PFSK-1 (cell line): Measurements from ENCODE around the gene BCAR3.

Experiments used
- FOXP2 ChIP-seq: optimal IDR thresholded peaks from 2 replicates; pipeline ENCODE3; 2011; ENCODE audit warnings: borderline replicate concordance, control low read depth, inconsistent platforms; ENCODE audit not compliant: insufficient read depth; ENCODE audit errors: extremely low read length, extremely low read depth
- POLR2AphosphoS5 ChIP-seq: IDR thresholded peaks from 2 replicates; pipeline ENCODE4 v1.6.1; 2012; ENCODE audit warnings: low read depth, mild to moderate bottlenecking, control low read depth, low read length, moderate library complexity
- SIN3A ChIP-seq: IDR thresholded peaks from 2 replicates; pipeline ENCODE4 v1.6.1; 2012; ENCODE audit warnings: mild to moderate bottlenecking, low read length, moderate library complexity, borderline replicate concordance; ENCODE audit not compliant: insufficient read depth
- TAF1 ChIP-seq: IDR thresholded peaks from 2 replicates; pipeline ENCODE4 v1.6.1; 2012; ENCODE audit warnings: low read length, control low read depth, borderline replicate concordance; ENCODE audit not compliant: insufficient read depth
- TF ChIP-seq, protein P1 (sequence below), 2 experiments: IDR thresholded peaks; 2 replicates each; pipeline versions ENCODE4 v1.6.1 to v1.8.0; 2011 to 2012; ENCODE audit warnings: low read depth in 2 of 2, low read length in 2 of 2, control low read depth in 1 of 2, inconsistent platforms in 1 of 2, mild to moderate bottlenecking in 1 of 2, moderate library complexity in 1 of 2; ENCODE audit not compliant: insufficient read depth in 1 of 2

The BCAR3 gene

DNA sequence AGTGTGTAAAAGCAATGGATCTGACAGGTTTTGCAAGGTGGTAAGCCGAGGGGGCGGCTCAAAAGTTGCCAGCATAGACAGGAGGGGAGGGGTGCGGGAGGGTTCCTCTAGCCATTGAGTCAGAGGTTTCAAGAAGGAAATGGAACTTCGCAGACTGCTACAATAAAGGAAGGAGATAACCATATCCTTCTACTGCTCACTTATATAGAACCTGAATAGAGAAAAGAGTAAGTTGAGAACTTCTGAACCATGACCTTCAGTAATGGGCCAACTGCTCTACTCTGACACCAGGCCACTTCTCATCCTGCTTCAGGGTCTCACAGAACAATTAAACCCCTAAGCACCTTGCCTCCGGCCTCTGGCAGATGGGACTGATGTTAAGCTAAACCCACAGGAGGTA lies 26.3 kb upstream of the BCAR3 start:
- TF ChIP-seq, protein P1, sequence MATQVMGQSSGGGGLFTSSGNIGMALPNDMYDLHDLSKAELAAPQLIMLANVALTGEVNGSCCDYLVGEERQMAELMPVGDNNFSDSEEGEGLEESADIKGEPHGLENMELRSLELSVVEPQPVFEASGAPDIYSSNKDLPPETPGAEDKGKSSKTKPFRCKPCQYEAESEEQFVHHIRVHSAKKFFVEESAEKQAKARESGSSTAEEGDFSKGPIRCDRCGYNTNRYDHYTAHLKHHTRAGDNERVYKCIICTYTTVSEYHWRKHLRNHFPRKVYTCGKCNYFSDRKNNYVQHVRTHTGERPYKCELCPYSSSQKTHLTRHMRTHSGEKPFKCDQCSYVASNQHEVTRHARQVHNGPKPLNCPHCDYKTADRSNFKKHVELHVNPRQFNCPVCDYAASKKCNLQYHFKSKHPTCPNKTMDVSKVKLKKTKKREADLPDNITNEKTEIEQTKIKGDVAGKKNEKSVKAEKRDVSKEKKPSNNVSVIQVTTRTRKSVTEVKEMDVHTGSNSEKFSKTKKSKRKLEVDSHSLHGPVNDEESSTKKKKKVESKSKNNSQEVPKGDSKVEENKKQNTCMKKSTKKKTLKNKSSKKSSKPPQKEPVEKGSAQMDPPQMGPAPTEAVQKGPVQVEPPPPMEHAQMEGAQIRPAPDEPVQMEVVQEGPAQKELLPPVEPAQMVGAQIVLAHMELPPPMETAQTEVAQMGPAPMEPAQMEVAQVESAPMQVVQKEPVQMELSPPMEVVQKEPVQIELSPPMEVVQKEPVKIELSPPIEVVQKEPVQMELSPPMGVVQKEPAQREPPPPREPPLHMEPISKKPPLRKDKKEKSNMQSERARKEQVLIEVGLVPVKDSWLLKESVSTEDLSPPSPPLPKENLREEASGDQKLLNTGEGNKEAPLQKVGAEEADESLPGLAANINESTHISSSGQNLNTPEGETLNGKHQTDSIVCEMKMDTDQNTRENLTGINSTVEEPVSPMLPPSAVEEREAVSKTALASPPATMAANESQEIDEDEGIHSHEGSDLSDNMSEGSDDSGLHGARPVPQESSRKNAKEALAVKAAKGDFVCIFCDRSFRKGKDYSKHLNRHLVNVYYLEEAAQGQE (IDR thresholded peaks at IDR 0.05; ENCODE audit: insufficient read depth in 1 of 2, low read depth in 2 of 2, low read length in 2 of 2) = no peak
- TF ChIP-seq POLR2AphosphoS5 (no peak), FOXP2 (no peak), SIN3A (no peak), TAF1 (no peak)

GRCh38 chr1:93705892-93706500 lies 24.4 kb upstream of the BCAR3 start:
- TF ChIP-seq FOXP2 = no peak
- TF ChIP-seq SIN3A = no peak

- no peak for TF ChIP-seq SIN3A
- TF ChIP-seq, protein P1 (IDR thresholded peaks at IDR 0.05; ENCODE audit: insufficient read depth in 1 of 2, low read depth in 2 of 2, low read length in 2 of 2) = no peak
- no peak for TF ChIP-seq POLR2AphosphoS5
- no peak for TF ChIP-seq FOXP2
- TF ChIP-seq TAF1 = no peak
These were observed 22.4 kb upstream of the BCAR3 start for GRCh38 chr1:93704052-93704451.

DNA sequence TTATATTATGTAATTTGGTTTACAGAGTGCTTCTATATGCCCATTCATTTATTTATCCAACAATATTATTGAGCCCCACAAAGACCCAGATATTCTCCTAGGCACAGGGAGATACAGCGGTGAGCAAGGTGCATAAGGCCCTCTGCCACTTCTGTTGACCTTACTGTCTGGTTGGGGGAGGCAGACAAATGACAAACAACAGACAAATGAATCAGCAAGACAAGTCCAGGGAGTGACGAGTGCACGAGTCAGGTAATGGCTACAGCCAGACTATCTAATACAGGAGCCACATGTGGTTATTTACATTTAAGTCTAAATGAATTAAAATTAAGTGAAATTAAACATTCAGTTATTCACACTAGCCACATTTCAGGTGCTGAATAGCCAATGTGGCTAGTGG lies 22.0 kb upstream of the BCAR3 start:
- TF ChIP-seq FOXP2 (no peak), SIN3A (no peak), POLR2AphosphoS5 (no peak), TAF1 (no peak)
- TF ChIP-seq, protein P1 (IDR thresholded peaks at IDR 0.05; ENCODE audit: insufficient read depth in 1 of 2, low read depth in 2 of 2, low read length in 2 of 2) = no peak

- TF ChIP-seq, protein P1 (IDR thresholded peaks at IDR 0.05; ENCODE audit: insufficient read depth in 1 of 2, low read depth in 2 of 2, low read length in 2 of 2) = no peak
- TF ChIP-seq TAF1 = no peak
- no peak for TF ChIP-seq SIN3A
- no peak for TF ChIP-seq FOXP2
- no peak for TF ChIP-seq POLR2AphosphoS5
These were observed 21.2 kb upstream of the BCAR3 start for GRCh38 chr1:93702828-93703183.
